ENCODE measurements around the gene SH3PXD2A. TPM values are rescaled to one million over a fixed set of nuclear protein-coding genes. Genes with fewer than 3 reads are reported as not detected.

Gene SH3PXD2A
- total RNA-seq, 1 donor from 2014 or later: 36.8 TPM

- H3K9me3 Mint-ChIP-seq: no peaks in the 10 kb centered on the region
These were observed 12.3 kb downstream of the SH3PXD2A start for GRCh38 chr10:103843045-103843444.

GRCh38 chr10:103842605-103843004, 12.8 kb downstream of the SH3PXD2A start:
- H3K27me3 Mint-ChIP-seq (ENCODE audit: low read depth): no peaks in the 10 kb centered on the region

More at GRCh38 chr10:103843045-103843444, 12.3 kb downstream of the SH3PXD2A start:
- H3K4me1 Mint-ChIP-seq: peaks cover 19% of the 10 kb centered on the region
- no peaks in the 10 kb centered on the region for H3K36me3 Mint-ChIP-seq
- no peak overlapping the region for H3K27ac Mint-ChIP-seq
- no peak for DNase-seq (ENCODE audit: low spot score in 2 of 2, unreplicated experiment in 2 of 2)
- no peak overlapping the region for H3K4me3 Mint-ChIP-seq
- H3K27me3 Mint-ChIP-seq (ENCODE audit: low read depth): no peaks in the 10 kb centered on the region
- TF ChIP-seq CTCF (IDR thresholded peaks at IDR 0.05; ENCODE audit: unreplicated experiment): no peak

GRCh38 chr10:103841519-103841918, 13.9 kb downstream of the SH3PXD2A start:
- H3K9me3 Mint-ChIP-seq: no peaks in the 10 kb centered on the region
- H3K27me3 Mint-ChIP-seq (ENCODE audit: low read depth): no peaks in the 10 kb centered on the region
- no peak overlapping the region for H3K4me3 Mint-ChIP-seq
- no peaks in the 10 kb centered on the region for H3K36me3 Mint-ChIP-seq
- H3K27ac Mint-ChIP-seq: no peak overlapping the region
- TF ChIP-seq CTCF (IDR thresholded peaks at IDR 0.05; ENCODE audit: unreplicated experiment): no peak
- no peak for DNase-seq (ENCODE audit: low spot score in 2 of 2, unreplicated experiment in 2 of 2)
- H3K4me1 Mint-ChIP-seq: peaks cover 29% of the 10 kb centered on the region

More at GRCh38 chr10:103842605-103843004, 12.8 kb downstream of the SH3PXD2A start:
- Mint-ChIP-seq H3K27ac (no peak overlapping the region), H3K4me3 (no peak overlapping the region), H3K36me3 (no peaks in the 10 kb centered on the region), H3K4me1 (peaks cover 19% of the 10 kb centered on the region), H3K9me3 (no peaks in the 10 kb centered on the region)
- DNase-seq (ENCODE audit: low spot score in 2 of 2, unreplicated experiment in 2 of 2): no peak
- no peak for TF ChIP-seq CTCF (IDR thresholded peaks at IDR 0.05; ENCODE audit: unreplicated experiment)

GRCh38 chr10:103840740-103841070, 14.7 kb downstream of the SH3PXD2A start:
- no peaks in the 10 kb centered on the region for H3K9me3 Mint-ChIP-seq

GRCh38 chr10:103839872-103840739, 15.3 kb downstream of the SH3PXD2A start:
- H3K27me3 Mint-ChIP-seq (ENCODE audit: low read depth): no peaks in the 10 kb centered on the region

More at GRCh38 chr10:103840740-103841070, 14.7 kb downstream of the SH3PXD2A start:
- H3K4me1 Mint-ChIP-seq: peaks cover 35% of the 10 kb centered on the region
- no peak for TF ChIP-seq CTCF (IDR thresholded peaks at IDR 0.05; ENCODE audit: unreplicated experiment)
- DNase-seq (ENCODE audit: low spot score in 2 of 2, unreplicated experiment in 2 of 2): no peak
- no peaks in the 10 kb centered on the region for H3K36me3 Mint-ChIP-seq
- H3K4me3 Mint-ChIP-seq: no peak overlapping the region
- H3K27ac Mint-ChIP-seq: no peak overlapping the region
- no peaks in the 10 kb centered on the region for H3K27me3 Mint-ChIP-seq (ENCODE audit: low read depth)

More at GRCh38 chr10:103839872-103840739, 15.3 kb downstream of the SH3PXD2A start:
- no peaks in the 10 kb centered on the region for H3K9me3 Mint-ChIP-seq
- H3K4me3 Mint-ChIP-seq: no peak overlapping the region
- TF ChIP-seq CTCF (IDR thresholded peaks at IDR 0.05; ENCODE audit: unreplicated experiment): no peak
- no peak overlapping the region for H3K27ac Mint-ChIP-seq
- DNase-seq (ENCODE audit: low spot score in 2 of 2, unreplicated experiment in 2 of 2): no peak
- H3K36me3 Mint-ChIP-seq: no peaks in the 10 kb centered on the region
- peaks cover 41% of the 10 kb centered on the region for H3K4me1 Mint-ChIP-seq

All from mesothelial cell of epicardium (in vitro differentiated cells).